ENCODE measurements around the gene HS6ST3.
"Not testable (repeated sequence)": the region's sequence is repeated elsewhere in the genome, so short reads cannot be mapped to it uniquely, and the experiment has no call there.

Gene HS6ST3

DNA sequence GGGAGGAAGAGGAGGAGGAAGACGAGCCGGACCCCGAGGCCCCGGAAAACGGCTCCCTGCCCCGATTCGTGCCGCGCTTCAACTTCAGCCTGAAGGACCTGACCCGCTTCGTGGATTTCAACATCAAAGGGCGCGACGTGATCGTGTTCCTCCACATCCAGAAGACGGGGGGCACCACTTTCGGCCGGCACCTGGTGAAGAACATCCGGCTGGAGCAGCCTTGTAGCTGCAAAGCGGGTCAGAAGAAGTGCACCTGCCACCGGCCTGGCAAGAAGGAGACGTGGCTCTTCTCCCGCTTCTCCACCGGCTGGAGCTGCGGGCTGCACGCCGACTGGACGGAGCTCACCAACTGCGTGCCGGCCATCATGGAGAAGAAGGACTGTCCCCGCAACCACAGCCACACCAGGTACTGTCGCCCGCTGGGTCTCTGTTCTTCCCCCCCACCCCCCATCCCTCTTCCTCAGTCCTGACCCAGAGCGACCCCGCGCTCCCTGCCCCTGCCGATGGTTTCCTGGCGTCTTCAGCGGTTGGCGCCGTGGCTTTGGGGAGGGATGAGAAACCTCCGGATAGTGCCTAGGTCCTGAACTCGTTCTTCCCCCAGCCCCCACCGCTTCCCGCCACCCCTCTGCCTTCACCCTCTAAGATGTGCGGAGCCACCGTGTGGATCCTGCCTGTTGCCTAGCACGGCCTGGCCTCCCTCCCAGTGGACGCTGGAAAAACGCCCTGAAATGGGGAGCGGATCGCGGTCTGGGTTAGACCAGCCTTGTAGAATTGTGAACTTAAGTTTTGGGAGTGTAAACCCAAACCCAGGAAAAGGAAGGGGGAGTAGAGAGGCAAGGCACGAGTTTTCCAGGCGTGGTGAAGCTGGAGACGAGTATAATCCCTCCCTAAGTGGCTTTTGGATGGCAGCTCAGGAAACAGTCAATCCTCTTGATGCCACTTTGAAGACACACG is 1.5 kb downstream of the HS6ST3 start:
- DNase-seq (ENCODE audit: low read depth in 2 of 2): no peak

DNA sequence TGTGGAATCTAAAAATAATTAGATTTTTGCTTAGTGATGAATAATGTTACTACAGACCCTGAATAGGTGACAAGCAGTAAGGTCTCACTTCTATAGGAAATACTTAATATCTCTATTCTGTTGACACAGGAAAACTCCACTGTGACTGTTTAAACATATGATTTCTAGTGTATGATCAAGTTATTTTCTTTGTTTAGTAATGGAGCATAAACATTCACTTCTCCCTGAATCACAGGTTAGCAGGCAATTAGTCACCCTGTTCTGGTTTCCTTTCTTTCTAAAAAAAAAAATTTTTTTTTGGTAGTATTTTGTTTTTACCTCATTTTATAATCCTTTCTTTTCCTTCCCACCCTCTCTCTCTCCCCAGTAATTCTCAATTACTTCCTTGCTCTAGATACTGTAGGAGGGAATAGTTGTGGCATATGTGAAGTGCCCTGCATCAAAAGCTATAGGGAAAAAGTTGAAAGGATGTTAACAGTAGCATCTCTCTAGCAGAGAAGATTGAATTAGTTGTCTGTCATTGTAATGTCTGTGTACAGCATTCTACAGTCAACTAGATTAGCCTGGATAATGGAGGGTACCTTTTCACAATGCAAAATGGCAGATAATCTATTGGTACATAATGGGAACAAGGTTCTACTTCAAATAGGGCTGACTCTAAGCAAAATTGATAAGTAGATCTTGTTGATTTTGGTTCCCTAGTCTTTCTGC is 3.5 kb downstream of the HS6ST3 start:
- no peak for DNase-seq (ENCODE audit: low read depth in 2 of 2)

DNA sequence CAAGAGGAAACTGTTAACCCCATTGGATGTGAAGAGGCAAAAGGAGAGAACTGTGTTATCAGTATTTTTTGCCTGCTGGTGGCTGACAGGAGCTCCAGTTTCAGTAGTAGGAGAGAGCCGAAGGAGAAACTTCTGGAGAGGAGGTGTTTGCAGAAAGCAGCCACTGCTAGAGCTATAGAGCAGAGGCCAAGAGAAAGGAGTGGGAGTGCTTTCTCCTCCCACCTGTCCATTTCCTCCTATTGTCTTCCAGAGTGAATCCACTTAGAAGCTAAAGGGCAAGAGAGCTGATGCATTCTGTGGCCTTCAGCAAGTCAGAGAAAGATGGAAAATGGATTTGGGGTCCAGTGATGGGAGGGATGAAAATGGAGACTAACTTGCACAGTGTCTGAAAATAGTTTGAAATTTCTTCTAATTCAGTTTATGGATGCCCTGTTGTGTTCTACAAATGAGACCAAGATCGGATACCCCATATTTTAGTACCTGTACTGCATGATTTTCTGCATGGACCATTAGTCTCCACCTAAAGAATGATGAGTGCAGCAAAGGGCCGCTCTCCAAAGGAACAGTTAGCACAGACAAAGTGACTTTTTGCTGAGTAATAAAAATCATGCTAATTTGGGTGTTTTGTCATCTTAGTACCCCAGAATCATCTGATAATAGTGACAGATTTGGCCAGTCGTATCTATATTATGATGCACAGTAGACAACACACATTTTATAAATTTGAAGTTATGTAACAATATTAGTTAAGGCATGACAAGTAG is 10.7 kb downstream of the HS6ST3 start:
- no peak for DNase-seq (ENCODE audit: low read depth in 2 of 2)

DNA sequence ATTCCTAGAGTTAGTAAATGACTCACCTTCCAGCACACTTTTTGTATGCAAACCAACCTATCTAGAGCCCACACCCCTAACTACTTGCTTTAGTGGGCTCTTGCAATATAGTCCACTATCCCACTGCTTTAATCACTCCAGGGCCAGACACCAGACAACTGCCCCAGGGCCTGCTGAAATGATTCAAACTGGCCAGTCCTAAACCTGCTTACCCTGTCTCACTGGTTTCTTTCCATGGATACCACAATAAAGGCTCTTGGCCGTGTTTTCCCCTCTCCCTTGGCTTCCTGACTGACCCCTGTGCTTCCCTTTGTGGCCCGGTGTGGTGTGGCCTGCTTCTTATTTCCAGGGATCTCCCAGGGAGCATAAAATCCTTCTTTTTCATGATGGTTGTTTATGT is 14.6 kb downstream of the HS6ST3 start:
- no peak for DNase-seq (ENCODE audit: low read depth in 2 of 2)

DNA sequence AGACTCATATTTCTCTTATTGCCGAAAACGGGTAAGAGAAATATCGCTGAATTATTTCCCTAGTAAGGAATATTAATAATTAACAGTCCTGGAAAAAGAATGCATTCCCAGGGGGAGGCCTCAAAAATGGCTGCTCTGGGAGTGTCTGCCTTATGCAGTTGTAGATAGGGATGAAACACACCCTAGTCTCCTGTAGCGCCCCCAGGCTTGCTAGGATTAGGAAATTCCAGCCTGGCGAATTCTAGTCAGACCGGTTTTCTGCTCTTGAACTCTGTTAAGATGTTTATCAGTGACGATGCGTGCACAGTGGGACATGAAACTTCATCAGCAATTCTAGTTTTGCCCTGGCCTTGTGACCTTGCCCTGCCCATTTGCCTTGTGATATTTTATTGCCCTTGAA is 18.2 kb downstream of the HS6ST3 start:
- DNase-seq (ENCODE audit: low read depth in 2 of 2): not testable (repeated sequence)

DNA sequence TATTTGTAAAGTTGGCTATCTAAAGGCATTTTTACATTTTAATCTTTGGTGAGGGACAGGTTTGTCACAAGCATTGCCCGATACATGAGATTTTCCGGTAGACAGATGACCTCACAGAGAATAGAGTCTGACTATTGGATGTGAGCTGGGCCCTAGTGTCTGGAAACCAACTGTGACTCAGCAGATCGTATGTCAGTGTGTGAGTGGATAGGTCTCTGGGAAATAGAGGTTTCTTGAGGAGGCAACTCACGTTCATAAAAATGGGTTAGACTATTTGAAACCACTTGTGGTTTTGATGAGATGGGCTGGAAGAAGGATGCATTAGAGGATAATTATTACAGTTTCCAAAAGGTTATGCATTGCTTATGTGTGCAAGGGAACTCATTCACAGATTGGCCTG is 19.2 kb downstream of the HS6ST3 start:
- no peak for DNase-seq (ENCODE audit: low read depth in 2 of 2)

DNA sequence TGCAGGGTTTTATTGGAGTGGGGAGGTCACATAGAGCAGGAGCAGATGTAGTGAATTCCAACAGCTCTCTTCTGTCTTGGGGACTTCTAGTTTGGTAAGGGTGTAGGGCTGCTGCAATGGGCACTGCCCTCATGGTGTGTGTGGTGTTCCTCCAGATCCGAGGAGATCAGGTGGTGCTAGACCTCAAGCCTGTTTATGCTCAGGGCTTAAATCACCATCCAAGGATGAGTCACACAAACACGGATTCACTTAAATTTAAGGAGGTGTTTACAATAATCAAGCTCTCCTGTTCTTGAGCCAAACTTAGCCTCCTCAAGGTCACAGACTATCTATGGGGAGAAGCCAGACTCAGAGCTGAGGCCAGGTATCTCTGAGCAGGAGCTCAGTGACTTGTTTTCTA is 23.0 kb downstream of the HS6ST3 start:
- DNase-seq (ENCODE audit: low read depth in 2 of 2): no peak

DNA sequence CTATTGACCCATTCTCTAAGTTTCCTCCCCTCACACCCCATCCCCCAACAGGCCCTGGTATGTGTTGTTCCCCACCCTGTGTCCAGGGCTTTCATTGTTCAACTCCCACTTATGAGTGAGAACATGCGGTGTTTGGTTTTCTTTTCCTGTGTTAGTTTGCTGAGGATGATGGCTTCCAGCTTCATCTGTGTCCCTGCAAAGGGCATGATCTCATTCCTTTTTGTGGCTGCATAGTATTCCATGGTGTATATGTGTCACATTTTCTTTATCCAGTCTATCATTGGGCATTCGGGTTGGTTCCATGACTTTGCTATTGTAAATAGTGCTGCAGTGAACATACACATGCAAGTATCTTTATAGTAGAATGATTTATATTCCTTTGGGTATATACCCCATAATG is 25.5 kb downstream of the HS6ST3 start:
- not testable (repeated sequence) for DNase-seq (ENCODE audit: low read depth in 2 of 2)

DNA sequence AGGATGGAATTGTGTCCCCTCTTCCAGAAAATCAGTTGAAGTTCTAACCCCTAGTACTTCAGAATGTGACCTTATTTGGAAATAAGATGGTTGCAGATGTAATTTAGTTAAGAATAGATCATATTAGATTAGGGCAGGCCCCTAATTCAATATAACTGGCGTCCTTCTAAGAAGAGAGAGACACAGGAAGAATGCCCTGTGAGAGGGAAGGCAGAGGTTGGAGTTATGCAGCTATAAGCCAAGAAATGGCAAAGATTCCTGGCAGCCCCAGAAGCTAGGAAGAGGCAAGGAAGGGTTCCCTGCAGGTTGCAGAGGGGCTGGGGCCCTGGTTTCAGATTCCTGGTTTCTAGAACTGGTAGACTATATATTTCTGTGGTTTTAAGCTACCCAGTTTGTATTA is 30.0 kb downstream of the HS6ST3 start:
- DNase-seq (ENCODE audit: low read depth in 2 of 2): no peak

DNA sequence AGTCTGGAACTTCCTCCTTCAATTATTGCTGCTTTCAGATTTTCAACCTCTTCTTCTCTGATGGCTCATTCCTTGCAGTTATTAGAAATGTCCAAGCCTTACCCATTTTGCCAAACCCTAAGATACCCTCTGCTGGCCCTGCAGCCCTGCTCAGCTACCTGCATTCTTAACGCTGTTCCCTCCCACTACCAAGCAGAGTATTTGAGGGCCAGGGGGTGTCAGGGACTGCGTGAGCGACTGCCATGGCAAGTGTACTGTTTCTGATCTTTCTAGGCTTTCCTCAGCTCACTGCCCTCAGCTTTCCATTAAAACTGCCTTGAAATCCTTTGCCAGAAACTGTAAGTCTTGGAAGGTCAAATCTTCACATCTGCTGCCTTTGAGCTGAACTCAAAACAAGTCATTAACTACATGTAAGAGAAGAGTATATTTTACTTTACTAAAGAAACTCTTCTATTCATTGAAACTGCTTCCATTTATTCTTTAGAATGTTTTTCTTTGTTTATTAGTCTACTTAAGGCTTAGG is 41.0 kb downstream of the HS6ST3 start:
- DNase-seq (ENCODE audit: low read depth in 2 of 2): no peak

DNA sequence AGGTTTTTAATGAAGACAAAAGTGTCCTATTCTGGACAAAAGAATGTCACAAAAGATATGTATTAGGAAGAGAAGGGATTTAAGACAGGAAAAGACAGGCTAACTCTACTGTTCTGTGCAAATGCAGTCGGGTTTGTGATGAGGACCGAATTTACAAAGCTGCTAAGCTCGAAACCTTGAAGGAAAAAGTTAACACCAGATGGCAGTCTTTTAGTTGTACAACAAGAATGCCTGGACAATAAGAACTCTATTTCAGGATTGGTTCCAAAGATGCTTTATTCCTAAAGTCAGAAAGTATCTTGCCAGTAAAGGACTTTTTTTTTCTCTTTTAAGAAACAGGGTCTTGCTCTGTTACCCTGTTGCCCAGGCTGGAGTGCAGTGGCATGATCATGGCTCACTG is 51.1 kb downstream of the HS6ST3 start:
- no peak for DNase-seq (ENCODE audit: low read depth in 2 of 2)

DNA sequence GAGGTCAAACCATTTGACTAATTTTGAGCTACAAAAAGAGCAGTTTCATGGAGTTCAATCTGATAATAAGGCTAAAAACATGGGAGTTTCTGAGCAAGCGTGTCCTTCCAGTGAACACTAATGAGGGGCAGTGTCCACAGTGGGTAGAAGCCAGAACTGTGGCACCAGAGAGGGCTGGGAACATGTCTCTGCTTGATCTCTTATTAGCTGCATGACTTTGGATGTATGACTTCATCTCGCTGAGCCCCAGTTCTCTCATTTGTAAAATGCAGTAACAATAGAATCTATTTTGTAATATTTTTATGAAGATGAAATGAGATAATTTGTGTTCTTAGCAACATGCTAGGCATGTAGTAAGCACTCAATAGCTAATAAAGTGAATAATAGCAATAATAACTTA is 69.8 kb downstream of the HS6ST3 start:
- DNase-seq (ENCODE audit: low read depth in 2 of 2): no peak

DNA sequence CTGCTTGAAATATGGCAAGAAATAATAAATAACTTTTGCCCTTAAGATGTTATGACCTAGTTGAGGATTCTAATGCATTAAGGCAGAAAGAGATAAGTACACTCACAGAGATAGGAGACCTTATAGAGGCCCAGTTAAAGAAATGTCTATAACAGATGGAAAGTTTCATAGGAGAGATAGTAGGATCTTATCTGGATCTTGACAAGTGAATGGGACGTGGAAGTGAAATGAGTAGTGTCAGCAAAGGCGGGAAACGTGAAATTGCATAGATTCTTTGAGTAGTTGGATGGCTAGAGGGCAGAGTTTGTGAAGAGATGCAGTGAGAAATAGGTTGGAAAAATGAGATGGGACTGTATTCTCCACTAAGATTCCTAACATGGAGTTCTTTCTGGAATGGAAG is 71.2 kb downstream of the HS6ST3 start:
- DNase-seq (ENCODE audit: low read depth in 2 of 2): no peak

DNA sequence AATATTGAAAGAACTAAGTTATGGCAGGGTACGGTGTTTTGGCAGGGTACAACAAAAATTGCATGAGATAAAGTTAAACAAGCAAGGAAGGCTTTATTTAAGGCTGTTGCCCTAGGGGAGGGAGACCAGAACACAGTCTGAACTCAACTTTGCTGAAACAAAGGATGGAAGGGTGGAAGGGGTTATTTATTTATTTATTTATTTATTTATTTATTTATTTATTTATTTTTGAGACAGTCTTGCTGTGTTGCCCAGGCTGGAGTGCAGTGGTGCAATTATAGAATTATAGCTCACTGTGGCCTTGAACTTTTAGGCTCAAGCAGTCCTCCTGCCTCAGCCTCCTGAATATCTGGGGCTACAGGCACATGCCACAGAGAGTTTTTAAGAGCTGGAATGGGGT is 75.9 kb downstream of the HS6ST3 start:
- no peak for DNase-seq (ENCODE audit: low read depth in 2 of 2)

DNA sequence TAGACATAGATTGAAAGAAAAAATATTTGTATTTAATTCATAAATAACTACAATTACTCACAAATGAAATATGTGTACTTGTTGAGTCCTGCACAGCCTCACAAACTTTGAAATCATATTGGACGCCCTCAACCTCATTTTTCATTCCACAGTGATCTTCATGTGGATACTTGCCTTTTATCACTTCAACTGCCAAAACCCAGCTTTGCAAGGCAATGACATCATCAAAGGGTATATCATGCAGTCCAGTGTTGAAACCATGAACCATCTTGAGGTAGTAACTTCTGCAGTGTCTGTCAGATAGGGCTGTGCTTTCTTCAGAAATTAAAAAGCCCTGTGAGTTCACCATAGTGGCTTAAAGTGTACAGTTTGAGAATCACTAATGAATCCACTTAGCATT is 82.2 kb downstream of the HS6ST3 start:
- no peak for DNase-seq (ENCODE audit: low read depth in 2 of 2)

DNA sequence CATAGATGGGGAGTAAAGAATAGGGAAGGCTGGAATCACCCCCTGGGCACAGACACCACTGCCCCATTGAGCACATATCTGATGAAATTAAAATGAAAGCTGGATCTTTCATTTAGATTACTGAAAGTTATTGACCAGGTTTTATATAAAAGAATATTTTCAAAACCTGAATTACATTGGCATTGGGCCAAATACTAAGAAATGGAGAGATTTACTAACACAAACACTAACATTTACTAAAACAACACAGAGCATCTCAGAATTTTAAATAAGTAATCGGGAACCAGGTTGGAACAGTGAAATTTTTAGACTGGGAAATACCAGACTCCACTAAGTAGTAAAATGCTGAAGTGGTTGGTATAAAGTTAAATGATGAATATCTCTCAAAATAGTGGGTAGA is 88.9 kb downstream of the HS6ST3 start:
- no peak for DNase-seq (ENCODE audit: low read depth in 2 of 2)

DNA sequence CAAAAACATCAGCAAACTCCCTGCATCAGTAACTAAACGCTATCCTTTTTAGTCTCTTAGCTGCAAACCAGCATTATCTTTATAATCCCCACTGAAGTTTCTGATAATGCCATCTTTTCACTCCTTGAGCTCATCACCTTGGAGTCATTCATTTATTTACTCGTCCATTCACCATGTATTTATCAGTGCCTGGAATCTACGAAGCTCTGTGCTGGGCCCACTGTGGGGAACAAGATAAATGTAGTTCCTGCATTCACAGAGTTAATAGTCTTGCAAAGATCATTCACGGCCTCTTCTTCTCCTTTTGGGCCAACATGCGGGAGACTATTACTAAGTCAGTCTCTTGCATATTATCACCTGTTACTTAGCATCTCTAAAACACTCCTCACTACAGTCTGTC is 89.4 kb downstream of the HS6ST3 start:
- no peak for DNase-seq (ENCODE audit: low read depth in 2 of 2)

DNA sequence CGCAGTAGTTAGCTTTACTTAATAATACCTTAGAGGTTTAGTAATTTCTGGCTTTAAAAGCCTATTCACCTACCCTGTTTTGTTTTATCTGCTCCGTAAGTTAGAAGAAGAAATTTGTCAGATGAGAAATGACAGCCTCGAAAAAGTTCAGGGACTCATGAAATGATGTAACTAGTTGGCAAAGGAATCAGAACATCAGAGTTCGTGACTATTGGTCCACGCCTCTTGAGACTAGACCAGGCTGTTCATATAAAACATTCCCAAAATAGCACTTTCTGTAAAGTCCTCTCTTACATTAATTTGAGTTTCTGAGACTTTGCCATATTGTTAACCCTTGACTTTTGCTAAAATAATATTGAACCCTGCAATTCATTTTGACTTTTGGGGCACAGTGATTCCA is 92.0 kb downstream of the HS6ST3 start:
- DNase-seq (ENCODE audit: low read depth in 2 of 2): no peak

DNA sequence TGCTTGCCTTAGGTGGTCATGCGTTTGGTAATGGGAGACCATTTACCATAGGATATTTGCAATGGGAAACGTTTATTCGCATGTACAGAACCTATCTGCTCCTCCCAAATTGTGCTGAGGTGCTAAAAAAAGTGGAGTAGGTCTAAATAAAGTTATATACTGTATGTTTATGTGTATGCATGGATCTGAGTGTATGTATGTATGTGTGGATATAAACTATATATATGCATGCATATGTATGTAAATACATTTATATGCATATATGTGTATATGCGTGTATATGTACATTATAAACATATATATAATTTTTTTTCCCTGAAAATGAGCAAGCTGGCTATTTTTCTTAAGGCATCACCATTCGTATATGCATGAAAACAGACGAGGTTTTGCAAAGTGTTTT is 95.9 kb downstream of the HS6ST3 start:
- no peak for DNase-seq (ENCODE audit: low read depth in 2 of 2)

DNA sequence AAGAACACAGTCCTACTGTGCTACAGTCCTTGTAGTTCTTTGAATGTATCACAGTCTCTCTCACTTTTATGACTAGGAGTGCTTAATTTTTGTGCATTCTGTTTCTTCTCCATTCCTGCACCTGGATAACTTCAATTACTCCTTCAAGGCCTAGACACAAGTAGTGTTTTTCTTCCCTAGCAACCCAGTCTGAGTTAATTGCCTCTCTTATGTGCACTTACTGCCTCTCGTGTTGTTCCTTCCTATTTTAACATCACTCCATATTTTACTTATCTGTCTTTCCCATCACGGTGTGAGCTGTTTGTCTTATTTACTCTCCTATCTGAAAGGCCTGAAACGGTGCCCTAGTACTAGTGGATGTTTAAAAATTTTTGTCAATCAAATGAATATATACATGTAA is 101.5 kb downstream of the HS6ST3 start:
- no peak for DNase-seq (ENCODE audit: low read depth in 2 of 2)

DNA sequence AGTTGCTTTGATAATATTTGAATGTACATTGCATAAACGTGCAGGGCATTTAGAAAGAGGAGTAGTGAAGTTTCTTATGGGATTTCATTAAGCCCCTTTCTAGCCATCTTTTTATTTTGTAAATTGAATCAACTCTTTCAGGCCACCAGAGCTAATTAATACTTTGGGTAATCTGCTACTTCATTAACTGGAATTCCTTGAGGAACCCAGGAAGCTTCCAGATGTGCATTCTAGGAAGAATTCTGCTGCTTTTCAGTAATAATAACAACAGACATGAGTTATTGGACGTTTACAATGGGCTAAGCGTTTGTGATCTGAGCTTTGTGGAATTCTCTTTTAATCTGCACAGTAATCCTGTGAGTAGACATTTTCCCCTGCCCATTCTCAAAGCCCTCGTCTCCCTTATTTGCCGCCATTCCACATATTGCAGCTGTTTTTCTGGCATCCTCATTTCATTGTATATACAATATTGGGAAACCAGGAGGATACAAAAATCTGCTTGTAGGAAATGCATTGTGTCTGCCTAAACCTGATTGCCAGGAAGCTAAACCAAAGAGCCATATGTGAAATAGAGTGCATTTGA is 103.9 kb downstream of the HS6ST3 start:
- DNase-seq (ENCODE audit: low read depth in 2 of 2): no peak

DNA sequence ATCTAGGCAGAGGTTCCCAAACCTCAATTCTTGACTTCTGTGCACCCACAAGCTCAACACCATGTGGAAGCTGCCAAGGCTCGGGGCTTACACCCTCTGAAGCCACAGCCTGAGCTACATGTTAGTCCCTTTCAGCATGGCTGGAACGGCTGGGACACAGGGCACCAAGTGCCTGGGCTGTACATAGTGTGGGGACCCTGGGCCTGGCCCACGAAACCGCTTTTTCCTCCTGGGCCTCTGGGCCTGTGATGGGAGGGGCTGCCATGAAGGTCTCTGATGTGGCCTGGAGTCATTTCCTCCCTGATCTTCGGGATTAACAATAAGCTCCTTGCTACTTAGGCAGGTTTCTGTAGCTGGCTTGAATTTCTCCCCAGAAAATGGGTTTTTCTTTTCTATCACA is 108.1 kb downstream of the HS6ST3 start:
- no peak for DNase-seq (ENCODE audit: low read depth in 2 of 2)

All from stimulated activated CD8-positive, alpha-beta memory T cell treated with anti-CD3 and anti-CD28 coated beads, Interleukin-2, amount 100 ng/mL, for 1 hour (primary cell).